Mesodermal cell (in vitro differentiated cells): Measurements from ENCODE around the gene PRR33.

Source experiments
- H3K27ac ChIP-seq: 2 replicates; pipeline ENCODE4 v1.7.0; 2013; ENCODE audit warnings: mild to moderate bottlenecking, low read depth, low read length, moderate library complexity; ENCODE audit not compliant: severe bottlenecking
- H3K36me3 ChIP-seq: 2 replicates; pipeline ENCODE4 v1.7.1; 2013; ENCODE audit warnings: mild to moderate bottlenecking, low read length, moderate library complexity; ENCODE audit not compliant: control insufficient read depth, insufficient read depth
- H3K4me1 ChIP-seq: one replicate; pipeline ENCODE4 v1.7.1; 2013; ENCODE audit warnings: mild to moderate bottlenecking, low read length; ENCODE audit not compliant: insufficient read depth, control insufficient read depth, poor library complexity, severe bottlenecking
- H3K4me3 ChIP-seq: 2 replicates; pipeline ENCODE4 v1.7.0; 2013; ENCODE audit warnings: low read length, control low read depth, mild to moderate bottlenecking; ENCODE audit not compliant: insufficient read depth, poor library complexity, severe bottlenecking; ENCODE audit errors: extremely low read depth
- H3K9me3 ChIP-seq: 2 replicates; pipeline ENCODE4 v1.7.1; 2013; ENCODE audit warnings: mild to moderate bottlenecking, low read length, moderate library complexity; ENCODE audit not compliant: control insufficient read depth
- WGBS, 2 experiments: methylation state at CpG; one replicate each; pipeline ENCODE4 v1.1.5; 2013; ENCODE audit warnings: missing lambda C conversion rate in 2 of 2; ENCODE audit not compliant: insufficient coverage in 2 of 2; 5-methylcytosine and 5-hydroxymethylcytosine counted together

The PRR33 gene

DNA sequence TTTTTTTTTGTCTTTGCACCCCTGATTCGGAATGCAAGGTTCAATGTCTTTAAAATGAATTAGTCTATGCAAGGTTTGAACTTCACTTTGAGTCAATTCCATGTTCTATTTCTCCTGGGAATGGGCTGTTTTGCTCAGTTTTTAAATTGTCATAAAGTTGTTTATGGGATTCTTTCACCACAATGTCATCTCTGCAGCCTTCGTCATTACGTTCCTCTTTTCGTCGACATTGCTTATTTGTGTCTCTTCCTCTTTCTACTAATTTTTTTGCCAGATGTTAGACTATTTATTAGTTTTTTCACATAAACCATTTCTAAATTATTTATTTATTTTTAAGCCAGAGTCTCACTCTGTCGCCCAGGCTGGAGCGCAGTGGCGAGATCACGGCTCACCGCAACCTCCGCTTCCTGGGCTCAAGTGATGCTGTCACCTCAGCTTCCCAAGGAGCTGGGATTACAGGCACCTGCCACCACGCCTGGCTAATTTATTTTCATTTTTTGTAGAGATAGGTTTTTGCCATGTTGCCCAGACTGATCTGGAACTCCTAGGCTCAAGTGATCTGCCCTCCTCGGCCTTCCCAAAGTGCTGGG lies 20.7 kb upstream of the PRR33 start:
- no peaks in the 10 kb centered on the region for H3K9me3 ChIP-seq
- no peak overlapping the region for H3K27ac ChIP-seq
- no peak overlapping the region for H3K4me3 ChIP-seq
- H3K36me3 ChIP-seq = no peaks in the 10 kb centered on the region
- 83 to 93% methylated on average over 7 to 8 of the region's 13 CpGs for WGBS, 2 experiments
- H3K4me1 ChIP-seq = peaks cover 5% of the 10 kb centered on the region

DNA sequence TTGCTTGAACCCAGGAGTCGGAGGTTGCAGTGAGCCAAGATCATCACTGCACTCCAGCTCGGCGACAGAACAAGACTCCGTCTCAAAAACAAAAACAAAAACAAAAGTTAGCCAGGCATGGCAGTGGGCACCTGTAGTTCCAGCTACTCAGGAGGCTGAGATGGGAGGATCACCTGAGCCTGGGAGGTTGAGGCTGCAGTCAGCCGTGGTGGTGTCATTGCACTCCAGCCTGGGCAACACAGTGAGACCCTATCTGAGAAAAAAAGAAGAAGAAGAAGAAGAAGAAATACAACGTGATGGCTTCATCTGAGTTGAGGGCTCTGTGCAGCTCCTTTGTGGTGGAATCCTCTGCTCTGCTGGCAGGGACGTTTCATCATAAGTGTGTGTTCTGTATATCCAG lies 17.8 kb upstream of the PRR33 start:
- Histone ChIP-seq H3K4me1 (peaks cover 9% of the 10 kb centered on the region), H3K27ac (no peak overlapping the region), H3K4me3 (no peak overlapping the region), H3K36me3 (no peaks in the 10 kb centered on the region), H3K9me3 (no peaks in the 10 kb centered on the region)
- WGBS, 2 experiments = 93 to 98% methylated on average over 6 of the region's 7 CpGs

DNA sequence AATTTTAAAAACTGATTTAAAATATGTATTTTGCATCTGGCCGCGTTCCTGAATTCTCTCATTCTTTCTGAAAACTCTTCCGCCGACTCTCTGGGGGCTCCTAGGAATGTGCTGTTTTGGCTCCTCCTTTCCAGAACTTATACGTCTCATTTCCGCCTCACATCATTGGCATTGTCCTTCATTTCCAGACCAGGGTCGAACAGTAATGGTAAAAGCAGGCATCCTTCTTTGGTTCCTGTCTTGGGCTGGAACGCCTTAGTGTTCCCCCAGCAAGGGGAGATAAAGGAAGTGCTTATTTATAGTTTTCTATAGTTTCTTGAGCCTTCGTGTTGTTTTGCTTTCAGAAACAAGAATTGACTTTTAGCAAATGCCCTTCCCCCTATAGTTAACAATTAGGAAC lies 16.9 kb upstream of the PRR33 start:
- no peaks in the 10 kb centered on the region for H3K36me3 ChIP-seq
- H3K27ac ChIP-seq = no peak overlapping the region
- no peak overlapping the region for H3K4me3 ChIP-seq
- WGBS, 2 experiments = 72 to 82% methylated on average over 4 to 7 of the region's 9 CpGs
- no peaks in the 10 kb centered on the region for H3K9me3 ChIP-seq
- H3K4me1 ChIP-seq = peaks cover 9% of the 10 kb centered on the region

DNA sequence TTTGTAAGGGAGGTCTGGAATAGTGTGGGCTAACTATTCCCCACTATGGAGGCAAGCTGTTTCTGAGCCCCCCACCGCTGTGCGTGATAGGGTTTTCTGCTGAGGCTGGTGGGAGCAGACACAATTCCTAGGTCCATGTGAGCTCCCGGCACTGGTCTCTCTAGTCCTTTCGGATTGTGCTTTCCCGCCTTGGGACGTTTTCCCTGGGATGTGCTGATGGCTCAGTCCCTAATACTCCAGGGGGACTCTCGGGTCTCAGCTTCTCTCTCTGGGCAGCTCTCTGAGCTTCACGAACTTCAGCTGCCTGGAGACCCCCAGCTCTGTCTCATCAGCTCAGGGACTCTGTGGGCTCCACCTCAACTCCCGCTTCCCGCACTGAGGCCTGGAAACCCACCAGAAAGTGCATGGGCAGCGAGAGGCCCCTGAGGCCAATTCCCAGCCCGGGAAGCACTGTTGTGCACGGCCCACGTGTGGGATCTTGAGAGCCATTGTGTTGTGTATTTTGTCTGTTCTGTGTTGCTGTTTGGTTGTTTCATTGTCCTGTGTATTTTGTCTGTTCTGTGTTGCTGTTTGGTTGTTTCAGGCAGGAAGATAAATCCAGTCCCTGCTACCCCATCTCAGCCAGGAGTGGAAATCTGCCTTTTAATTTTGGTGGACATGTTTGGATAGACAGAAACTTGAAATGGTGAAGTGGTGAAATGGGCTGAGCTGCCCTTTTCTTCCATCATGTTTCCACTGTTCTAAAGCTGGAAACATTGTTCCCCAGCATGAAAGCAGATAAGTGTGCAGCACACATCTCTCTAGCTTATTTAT lies 15.1 kb upstream of the PRR33 start:
- Histone ChIP-seq H3K36me3 (no peaks in the 10 kb centered on the region), H3K27ac (no peak overlapping the region), H3K9me3 (no peaks in the 10 kb centered on the region), H3K4me3 (no peak overlapping the region), H3K4me1 (peaks cover 9% of the 10 kb centered on the region)
- 78 to 81% methylated on average over 12 to 14 of the region's 14 CpGs for WGBS, 2 experiments

DNA sequence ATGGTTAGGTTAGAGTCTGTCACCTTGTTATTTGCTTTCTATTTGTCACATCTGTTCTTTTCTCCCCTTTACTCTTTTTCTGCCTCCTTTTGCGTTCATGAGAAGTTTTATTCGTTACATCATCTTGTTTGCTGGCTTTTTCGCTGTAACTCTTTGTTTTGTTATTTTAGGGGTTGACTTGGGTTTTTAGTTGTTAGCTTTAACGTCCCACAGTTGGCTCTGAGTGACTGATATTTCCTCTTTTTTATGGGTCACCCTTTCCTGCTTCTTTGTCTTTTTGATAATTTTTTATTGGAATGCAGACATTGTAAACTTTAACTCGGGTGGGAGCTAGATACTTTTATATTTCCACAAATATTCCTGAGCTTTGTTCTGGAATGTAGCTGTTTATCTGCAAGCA lies 14.5 kb upstream of the PRR33 start:
- Histone ChIP-seq H3K9me3 (no peaks in the 10 kb centered on the region), H3K4me3 (no peak overlapping the region), H3K4me1 (peaks cover 9% of the 10 kb centered on the region), H3K36me3 (no peaks in the 10 kb centered on the region), H3K27ac (no peak overlapping the region)
- WGBS, 2 experiments = 68% methylated on average over 4 of the region's 5 CpGs; no CpG with 5 or more reads in 1 of the 2 experiments

DNA sequence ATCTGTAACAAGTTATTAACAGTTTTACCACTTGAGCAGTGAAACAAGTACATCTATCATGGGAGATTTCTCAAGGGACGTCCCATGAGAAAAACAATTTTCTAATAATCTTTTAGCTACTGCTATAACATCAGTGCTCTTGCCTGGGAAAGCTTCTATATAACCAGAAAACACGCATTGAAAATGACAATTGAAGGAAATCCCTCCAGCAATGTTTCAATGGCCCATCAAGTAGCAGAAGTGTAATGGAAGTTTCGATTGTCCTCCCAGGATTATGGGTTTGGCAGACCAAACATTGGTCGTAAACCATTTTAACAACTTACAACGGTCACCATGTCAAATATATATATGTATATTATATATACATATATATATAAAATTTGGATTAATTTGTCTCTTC lies 8.0 kb upstream of the PRR33 start:
- 94% methylated on average over 2 of the region's 5 CpGs; no CpG with 5 or more reads in 1 of the 2 experiments for WGBS, 2 experiments
- Histone ChIP-seq H3K36me3 (no peaks in the 10 kb centered on the region), H3K4me1 (no peaks in the 10 kb centered on the region), H3K9me3 (no peaks in the 10 kb centered on the region), H3K27ac (no peak overlapping the region), H3K4me3 (no peak overlapping the region)

DNA sequence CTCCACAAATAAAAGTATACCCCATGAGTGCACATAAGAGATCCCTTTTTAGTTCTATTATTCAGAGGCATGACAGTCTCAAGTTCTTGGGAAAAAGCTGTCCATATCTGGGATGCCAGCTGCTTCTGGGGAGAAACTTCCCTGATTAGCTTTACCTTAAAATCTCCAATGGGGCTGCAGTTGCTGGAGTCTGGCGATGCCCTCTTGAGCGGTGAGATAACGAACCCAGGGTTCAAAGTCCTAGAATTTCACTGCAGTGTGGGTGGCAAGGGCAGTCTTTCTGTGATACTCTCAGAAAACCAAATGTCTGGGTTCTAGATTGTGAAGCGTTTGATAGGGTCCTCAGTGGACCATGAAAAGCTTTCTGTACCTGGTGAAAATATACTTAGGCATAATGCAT lies 7.4 kb upstream of the PRR33 start:
- Histone ChIP-seq H3K9me3 (no peaks in the 10 kb centered on the region), H3K27ac (no peak overlapping the region), H3K4me1 (no peaks in the 10 kb centered on the region), H3K4me3 (no peak overlapping the region), H3K36me3 (no peaks in the 10 kb centered on the region)
- WGBS, 2 experiments = 95 to 98% methylated on average over 4 of the region's 4 CpGs

DNA sequence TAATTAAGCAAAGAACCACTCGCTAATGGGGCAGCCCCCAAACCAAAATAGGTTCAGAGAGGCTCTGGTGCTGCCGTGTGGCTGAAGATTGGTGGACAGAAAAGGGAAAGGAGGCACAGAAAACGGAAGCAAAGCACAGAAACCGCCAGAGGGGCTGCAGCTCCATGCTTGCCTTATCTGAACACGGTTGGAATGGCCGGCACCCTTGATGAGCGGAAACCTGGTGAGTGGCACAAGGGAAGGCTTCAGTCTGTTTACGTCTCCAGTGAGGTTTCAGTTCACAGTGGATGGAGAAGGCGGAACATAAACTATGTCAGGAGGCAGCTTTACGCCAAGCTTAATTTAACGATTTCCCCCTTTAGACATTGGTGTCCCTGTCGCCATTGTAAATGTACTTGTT lies 5.2 kb upstream of the PRR33 start:
- Histone ChIP-seq H3K27ac (no peak overlapping the region), H3K9me3 (no peaks in the 10 kb centered on the region), H3K4me3 (no peak overlapping the region), H3K4me1 (no peaks in the 10 kb centered on the region), H3K36me3 (no peaks in the 10 kb centered on the region)
- WGBS, 2 experiments = 87 to 92% methylated on average over 12 of the region's 12 CpGs

DNA sequence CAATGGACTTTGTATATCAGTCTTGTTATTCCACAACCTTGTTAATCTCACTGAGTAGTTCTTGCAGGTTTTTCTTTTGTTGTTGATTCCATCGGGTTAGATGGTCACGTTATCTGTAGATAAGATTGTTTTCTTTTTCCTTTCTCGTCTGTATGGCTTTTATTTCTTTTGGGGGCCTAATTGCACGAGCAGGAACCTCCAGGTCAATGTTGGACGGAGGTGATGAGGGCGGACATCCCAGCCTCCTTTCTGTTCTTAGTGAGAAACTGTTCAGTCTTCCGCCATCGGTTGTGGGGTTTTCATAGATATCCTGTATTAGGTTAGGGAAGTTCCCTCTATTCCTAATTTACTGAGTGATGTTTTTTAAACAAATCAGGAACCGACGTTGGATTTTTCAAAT lies 4.8 kb upstream of the PRR33 start:
- Histone ChIP-seq H3K36me3 (no peaks in the 10 kb centered on the region), H3K4me1 (no peaks in the 10 kb centered on the region), H3K4me3 (no peak overlapping the region), H3K27ac (no peak overlapping the region), H3K9me3 (no peaks in the 10 kb centered on the region)
- 92 to 100% methylated on average over 3 to 7 of the region's 10 CpGs for WGBS, 2 experiments

DNA sequence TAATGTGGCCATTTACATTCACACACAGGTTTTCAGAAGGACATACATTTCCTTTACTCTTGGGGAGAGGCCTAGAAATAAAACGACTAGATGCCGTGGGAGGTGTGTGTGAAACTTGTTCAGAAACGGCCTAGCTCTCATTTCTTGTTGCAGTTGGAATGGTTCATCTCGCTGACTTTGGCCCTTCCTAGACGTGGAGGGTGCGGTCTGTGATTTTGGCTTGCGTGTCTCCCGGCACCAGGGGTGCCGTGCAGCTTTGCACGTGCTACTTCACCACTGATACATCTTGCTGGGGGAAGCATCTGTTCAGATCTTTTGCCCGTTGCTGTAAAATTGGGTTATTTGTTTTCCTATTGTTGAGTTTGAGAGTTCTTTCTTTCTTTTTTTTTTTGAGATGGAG lies 3.1 kb upstream of the PRR33 start:
- Histone ChIP-seq H3K36me3 (no peaks in the 10 kb centered on the region), H3K4me1 (no peaks in the 10 kb centered on the region), H3K4me3 (no peak overlapping the region), H3K27ac (no peak overlapping the region), H3K9me3 (no peaks in the 10 kb centered on the region)
- 95 to 96% methylated on average over 9 to 10 of the region's 11 CpGs for WGBS, 2 experiments
